IPS-18c (cell line): ENCODE measurements around the gene SHLD1.

Experiments
- H3K4me3 ChIP-seq: 2 replicates; pipeline ENCODE4 v1.7.0; 2013; ENCODE audit warnings: low read depth, mild to moderate bottlenecking, low read length, moderate library complexity; ENCODE audit not compliant: insufficient read depth
- H3K9me3 ChIP-seq: one replicate; pipeline ENCODE4 v1.6.1; 2013; ENCODE audit warnings: mild to moderate bottlenecking, low read length, moderate library complexity; ENCODE audit not compliant: control insufficient read depth, insufficient read depth

SHLD1 gene

DNA sequence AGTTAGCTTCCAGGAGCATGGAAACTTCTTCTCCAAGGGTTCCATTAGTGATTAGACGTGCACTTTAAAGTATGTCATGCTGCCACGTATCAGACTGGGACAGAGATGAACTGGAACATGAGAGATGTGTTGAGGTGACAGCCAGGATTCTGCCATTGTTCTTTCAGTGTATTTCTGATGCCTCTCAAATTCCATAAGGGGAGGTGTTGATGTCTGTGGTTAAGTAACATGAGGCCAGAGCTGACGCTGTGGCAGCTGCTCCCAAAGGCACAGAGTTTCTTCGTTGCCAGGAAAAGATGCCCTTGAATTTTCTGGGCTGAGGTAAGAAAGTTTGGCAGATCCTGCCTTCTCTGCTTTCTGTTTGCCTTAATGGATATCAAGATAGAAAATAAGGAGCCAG is 136.6 kb downstream of the SHLD1 start:
- no peak overlapping the region for H3K4me3 ChIP-seq

DNA sequence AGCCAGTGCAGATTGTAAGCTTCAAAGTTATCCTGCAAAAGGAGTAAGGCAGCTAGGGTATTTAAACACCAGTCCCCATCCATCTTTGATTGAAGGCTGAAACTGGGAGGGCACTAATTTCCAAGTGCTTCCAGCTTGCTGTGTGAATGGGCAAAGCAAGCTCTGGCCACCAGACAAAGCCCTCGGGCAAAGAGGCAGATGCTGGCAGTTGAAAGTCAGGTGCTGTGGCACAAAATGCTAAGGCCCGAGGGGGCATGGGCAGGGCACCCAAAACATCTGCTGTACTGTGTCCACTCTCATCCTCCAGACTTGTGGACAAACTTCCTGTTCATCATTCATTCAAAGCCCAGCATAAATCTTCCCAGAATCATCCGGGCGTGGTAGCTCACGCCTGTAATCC is 137.2 kb downstream of the SHLD1 start:
- H3K4me3 ChIP-seq, result no peak overlapping the region

More for the DNA sequence above, 136.6 kb downstream of the SHLD1 start:
- H3K9me3 ChIP-seq, result no peaks in the 10 kb centered on the region

GRCh38 chr20:5888041-5888440 is 137.8 kb downstream of the SHLD1 start:
- Histone ChIP-seq H3K9me3 (no peaks in the 10 kb centered on the region), H3K4me3 (no peak overlapping the region)

More for the DNA sequence above, 137.2 kb downstream of the SHLD1 start:
- no peaks in the 10 kb centered on the region for H3K9me3 ChIP-seq

- Histone ChIP-seq H3K9me3 (no peaks in the 10 kb centered on the region), H3K4me3 (no peak overlapping the region)
These were observed 140.7 kb downstream of the SHLD1 start for GRCh38 chr20:5890773-5891441.

DNA sequence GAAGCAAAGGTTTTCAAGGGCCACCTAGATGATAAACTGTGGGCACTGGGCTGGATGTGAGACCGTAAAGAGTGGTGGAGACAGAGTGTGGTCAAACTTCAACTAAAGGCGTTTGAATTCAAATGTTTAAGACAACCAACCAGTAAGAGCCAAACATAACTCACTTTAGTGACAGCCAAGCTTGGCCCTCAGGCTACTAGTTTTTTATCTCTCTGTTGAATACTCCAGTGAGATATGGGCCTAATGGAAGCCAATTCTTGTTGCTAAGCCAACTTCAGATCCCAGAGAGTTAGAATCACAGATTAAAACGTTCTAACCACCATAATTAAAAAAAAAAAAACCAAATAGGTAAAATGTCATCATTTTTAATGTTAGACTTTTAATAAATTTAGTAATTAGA is 142.9 kb downstream of the SHLD1 start:
- H3K4me3 ChIP-seq, result no peak overlapping the region
- no peaks in the 10 kb centered on the region for H3K9me3 ChIP-seq

GRCh38 chr20:5893621-5894020 is 143.4 kb downstream of the SHLD1 start:
- Histone ChIP-seq H3K9me3 (no peaks in the 10 kb centered on the region), H3K4me3 (no peak overlapping the region)

GRCh38 chr20:5895626-5896025 is 145.4 kb downstream of the SHLD1 start:
- Histone ChIP-seq H3K9me3 (no peaks in the 10 kb centered on the region), H3K4me3 (no peak overlapping the region)

- Histone ChIP-seq H3K9me3 (no peaks in the 10 kb centered on the region), H3K4me3 (no peak overlapping the region)
These were observed 149.2 kb downstream of the SHLD1 start for GRCh38 chr20:5899444-5899843.

- H3K9me3 ChIP-seq, result no peaks in the 10 kb centered on the region
- H3K4me3 ChIP-seq, result no peak overlapping the region
These were observed 150.7 kb downstream of the SHLD1 start for GRCh38 chr20:5900908-5901307.

- Histone ChIP-seq H3K4me3 (no peak overlapping the region), H3K9me3 (no peaks in the 10 kb centered on the region)
These were observed 158.8 kb downstream of the SHLD1 start for GRCh38 chr20:5908981-5909380.

DNA sequence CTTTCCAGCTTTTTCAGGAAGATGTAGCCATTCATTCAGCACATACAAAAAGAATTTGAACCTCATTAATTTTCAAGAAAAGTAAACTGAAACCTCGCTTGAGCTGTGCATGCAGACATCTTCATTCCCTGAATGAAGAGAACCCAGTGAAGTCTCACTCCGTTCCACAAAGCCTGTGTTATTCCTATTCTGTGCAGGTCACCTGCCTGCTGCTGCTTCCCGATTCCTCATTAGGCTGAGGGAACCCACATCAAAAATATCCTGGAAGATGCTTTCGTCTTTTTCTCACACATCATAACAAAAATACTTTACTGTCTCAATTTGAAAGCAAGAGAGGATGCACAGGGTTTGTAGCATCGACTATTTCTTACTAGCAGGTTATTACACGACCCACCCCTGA is 160.0 kb downstream of the SHLD1 start:
- Histone ChIP-seq H3K9me3 (no peaks in the 10 kb centered on the region), H3K4me3 (no peak overlapping the region)

- H3K9me3 ChIP-seq, result no peaks in the 10 kb centered on the region
These were observed 163.0 kb downstream of the SHLD1 start for GRCh38 chr20:5913166-5913565.

More at GRCh38 chr20:5913166-5913565, 163.0 kb downstream of the SHLD1 start:
- no peak overlapping the region for H3K4me3 ChIP-seq
